GM04504 (cell line): ENCODE data around the gene SRSF11.

ENCODE experiments used
- DNase-seq: peaks from one replicate; pipeline ENCODE4 v3.0.0-alpha.2; 2012; ENCODE audit warnings: low read depth

Gene SRSF11

GRCh38 chr1:70222716-70223235 lies 1.6 kb downstream of the SRSF11 start:
- no peak for DNase-seq

- no peak for DNase-seq
These were observed 3.8 kb downstream of the SRSF11 start for GRCh38 chr1:70224954-70225353.

GRCh38 chr1:70227439-70227838 lies 6.3 kb downstream of the SRSF11 start:
- DNase-seq = no peak

GRCh38 chr1:70228670-70229069 lies 7.5 kb downstream of the SRSF11 start:
- no peak for DNase-seq

- DNase-seq = no peak
These were observed 10.3 kb downstream of the SRSF11 start for GRCh38 chr1:70231475-70231874.

- no peak for DNase-seq
These were observed 13.6 kb downstream of the SRSF11 start for GRCh38 chr1:70234733-70235132.

GRCh38 chr1:70239940-70240339 lies 18.8 kb downstream of the SRSF11 start:
- no peak for DNase-seq

GRCh38 chr1:70247122-70247521 lies 25.9 kb downstream of the SRSF11 start:
- DNase-seq = no peak

GRCh38 chr1:70247768-70248167 lies 26.6 kb downstream of the SRSF11 start:
- DNase-seq = no peak

GRCh38 chr1:70248729-70249128 lies 27.5 kb downstream of the SRSF11 start:
- no peak for DNase-seq

- no peak for DNase-seq
These were observed 35.5 kb downstream of the SRSF11 start for GRCh38 chr1:70256664-70257063.

- no peak for DNase-seq
These were observed 43.7 kb downstream of the SRSF11 start for GRCh38 chr1:70264839-70265238.

GRCh38 chr1:70265946-70266345 lies 44.8 kb downstream of the SRSF11 start:
- DNase-seq = no peak

- no peak for DNase-seq
These were observed 56.7 kb downstream of the SRSF11 start for GRCh38 chr1:70277875-70278274.

- no peak for DNase-seq
These were observed 57.5 kb downstream of the SRSF11 start for GRCh38 chr1:70278710-70279109.

GRCh38 chr1:70284366-70284765 lies 63.2 kb downstream of the SRSF11 start:
- DNase-seq = no peak

GRCh38 chr1:70286453-70286852 lies 65.3 kb downstream of the SRSF11 start:
- DNase-seq = no peak

- DNase-seq = no peak
These were observed 67.0 kb downstream of the SRSF11 start for GRCh38 chr1:70288166-70288565.

GRCh38 chr1:70290218-70290617 lies 69.0 kb downstream of the SRSF11 start:
- peak; percentile 0 for DNase-seq

GRCh38 chr1:70293186-70293843 lies 72.1 kb downstream of the SRSF11 start:
- no peak for DNase-seq

GRCh38 chr1:70295749-70296148 lies 74.6 kb downstream of the SRSF11 start:
- no peak for DNase-seq

GRCh38 chr1:70299472-70299871 lies 78.3 kb downstream of the SRSF11 start:
- no peak for DNase-seq
